T-helper 17 cell (primary cell): ENCODE results near the gene TMC5. TPM values are rescaled to one million over a fixed set of nuclear protein-coding genes. Genes with fewer than 3 reads are reported as not detected.
"Not testable (repeated sequence)": the region's sequence is repeated elsewhere in the genome, so short reads cannot be mapped to it uniquely, and the experiment has no call there.

Experiments used
- ATAC-seq: fragments of 150-1000 bp; cut with Tn5 transposase; 2 replicates; pipeline ENCODE4 v1.10.0; 2021; ENCODE audit warnings: mild to moderate bottlenecking, moderate library complexity
- DNase-seq, 3 donors: peaks; one replicate each; pipeline versions ENCODE4 v3.0.0 to v3.0.0-alpha.2; 2020 to 2021
- H3K9me3 ChIP-seq: one replicate; pipeline ENCODE4 v1.7.0; 2013; ENCODE audit warnings: low read length, mild to moderate bottlenecking; ENCODE audit not compliant: control insufficient read depth, poor library complexity, severe bottlenecking
- H3K27ac Mint-ChIP-seq: one replicate; pipeline ENCODE4 v1.8.0; 2022; ENCODE audit warnings: mild to moderate bottlenecking, moderate library complexity, mixed read lengths
- H3K27me3 Mint-ChIP-seq: one replicate; pipeline ENCODE4 v1.8.0; 2022; ENCODE audit warnings: mixed read lengths
- H3K36me3 Mint-ChIP-seq: one replicate; pipeline ENCODE4 v1.8.0; 2022; ENCODE audit warnings: low read depth, mixed read lengths
- H3K4me1 Mint-ChIP-seq: one replicate; pipeline ENCODE4 v1.8.0; 2022; ENCODE audit warnings: mild to moderate bottlenecking, mixed read lengths
- H3K4me3 Mint-ChIP-seq: one replicate; pipeline ENCODE4 v1.8.0; 2022; ENCODE audit warnings: mild to moderate bottlenecking, moderate library complexity, mixed read lengths
- total RNA-seq, 4 donors: library from RNA in 2 of 4; stranded (reverse) in 2 of 4; gene quantifications; one replicate each; pipeline ENCODE4 v1.2.3 and lab custom pipeline; 2022 to 2026

TMC5 gene
- under 1 TPM in 1 of 2 donors, not detected in 1; 0.22 TPM for total RNA-seq
- total RNA-seq (lab: John Stamatoyannopoulos, UW) = 0 to 0.08 reads per million in 2 donors

DNA sequence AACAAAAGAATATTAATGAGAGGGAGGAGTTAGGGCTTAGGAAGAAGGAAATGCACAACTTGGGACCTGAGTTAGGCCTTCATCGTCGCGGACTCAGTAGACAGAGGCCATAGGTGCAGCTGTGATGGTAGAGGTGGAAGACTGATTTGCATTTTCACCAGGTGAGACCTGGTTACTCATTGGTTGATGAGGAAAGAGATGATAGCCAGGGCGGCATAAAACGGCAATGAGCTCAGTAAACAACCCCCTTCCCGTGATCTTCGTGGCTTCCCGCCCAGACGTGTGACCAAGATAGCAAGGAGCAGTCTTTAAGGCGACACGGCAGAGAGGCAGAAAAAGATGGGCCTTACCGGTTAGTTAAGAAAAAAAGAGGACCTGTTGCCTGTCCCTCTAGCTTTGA, at the start of gene TMC5:
TSS of gene TMC5 (plus strand) at position 244 of the 400 bp plus-strand sequence. CDS start 22,156 bp downstream, outside the sequence.
- DNase-seq = no peak
- no peak within 1 kb of the TSS for H3K27ac Mint-ChIP-seq
- no peak within 1 kb of the TSS for H3K4me3 Mint-ChIP-seq

GRCh38 chr16:19372541-19372940, 45.1 kb upstream of the TMC5 start:
- H3K27me3 Mint-ChIP-seq = peaks cover 18% of the 10 kb centered on the region
- H3K36me3 Mint-ChIP-seq, H3K9me3 ChIP-seq, H3K27ac Mint-ChIP-seq, H3K4me1 Mint-ChIP-seq, ATAC-seq, DNase-seq, H3K4me3 Mint-ChIP-seq: not testable (repeated sequence)

More for the DNA sequence above, at the start of gene TMC5:
- Mint-ChIP-seq H3K4me1 (no peaks in the 10 kb centered on the region), H3K27me3 (peaks cover 17% of the 10 kb centered on the region), H3K36me3 (peaks cover 2% of the 10 kb centered on the region)
- ATAC-seq = no peak
- no peaks in the 10 kb centered on the region for H3K9me3 ChIP-seq

- DNase-seq (no peak), ATAC-seq (no peak)
- H3K27me3 Mint-ChIP-seq = peaks cover 17% of the 10 kb centered on the region
- H3K27ac Mint-ChIP-seq = no peak overlapping the region
- no peaks in the 10 kb centered on the region for H3K36me3 Mint-ChIP-seq
- H3K9me3 ChIP-seq = no peaks in the 10 kb centered on the region
- no peak overlapping the region for H3K4me3 Mint-ChIP-seq
- H3K4me1 Mint-ChIP-seq = peaks cover 2% of the 10 kb centered on the region
These were observed 43.3 kb upstream of the TMC5 start for GRCh38 chr16:19374402-19374801.

GRCh38 chr16:19375561-19376158, 42.0 kb upstream of the TMC5 start:
- Mint-ChIP-seq H3K27ac (no peak overlapping the region), H3K4me3 (no peak overlapping the region), H3K27me3 (peaks cover 6% of the 10 kb centered on the region), H3K4me1 (peaks cover 7% of the 10 kb centered on the region), H3K36me3 (no peaks in the 10 kb centered on the region)
- ATAC-seq (no peak), DNase-seq (no peak)
- no peaks in the 10 kb centered on the region for H3K9me3 ChIP-seq

- H3K27me3 Mint-ChIP-seq = peaks cover 22% of the 10 kb centered on the region
- H3K27ac Mint-ChIP-seq = no peak overlapping the region
- H3K4me1 Mint-ChIP-seq = peaks cover 10% of the 10 kb centered on the region
- no peak overlapping the region for H3K4me3 Mint-ChIP-seq
- no peak for DNase-seq
- no peaks in the 10 kb centered on the region for H3K36me3 Mint-ChIP-seq
- ATAC-seq = no peak
- H3K9me3 ChIP-seq = no peaks in the 10 kb centered on the region
These were observed 39.8 kb upstream of the TMC5 start for GRCh38 chr16:19377864-19378263.

- Mint-ChIP-seq H3K36me3 (no peaks in the 10 kb centered on the region), H3K4me3 (no peak overlapping the region), H3K27ac (no peak overlapping the region), H3K27me3 (peaks cover 27% of the 10 kb centered on the region), H3K4me1 (peaks cover 10% of the 10 kb centered on the region)
- ATAC-seq = no peak
- H3K9me3 ChIP-seq = no peaks in the 10 kb centered on the region
- no peak for DNase-seq
These were observed 39.2 kb upstream of the TMC5 start for GRCh38 chr16:19378511-19378910.

- Mint-ChIP-seq H3K4me3 (no peak overlapping the region), H3K27me3 (peaks cover 27% of the 10 kb centered on the region), H3K27ac (peak overlapping the region; percentile 51), H3K4me1 (peaks cover 10% of the 10 kb centered on the region), H3K36me3 (no peaks in the 10 kb centered on the region)
- ATAC-seq = no peak
- H3K9me3 ChIP-seq = no peaks in the 10 kb centered on the region
- no peak for DNase-seq
These were observed 37.8 kb upstream of the TMC5 start for GRCh38 chr16:19379838-19380237.

GRCh38 chr16:19380328-19380727, 37.4 kb upstream of the TMC5 start:
- DNase-seq = no peak
- Mint-ChIP-seq H3K27ac (peak overlapping the region; percentile 51), H3K27me3 (peaks cover 31% of the 10 kb centered on the region), H3K4me1 (peaks cover 10% of the 10 kb centered on the region), H3K36me3 (no peaks in the 10 kb centered on the region), H3K4me3 (peak overlapping the region; percentile 28)
- no peak for ATAC-seq
- H3K9me3 ChIP-seq = no peaks in the 10 kb centered on the region

DNA sequence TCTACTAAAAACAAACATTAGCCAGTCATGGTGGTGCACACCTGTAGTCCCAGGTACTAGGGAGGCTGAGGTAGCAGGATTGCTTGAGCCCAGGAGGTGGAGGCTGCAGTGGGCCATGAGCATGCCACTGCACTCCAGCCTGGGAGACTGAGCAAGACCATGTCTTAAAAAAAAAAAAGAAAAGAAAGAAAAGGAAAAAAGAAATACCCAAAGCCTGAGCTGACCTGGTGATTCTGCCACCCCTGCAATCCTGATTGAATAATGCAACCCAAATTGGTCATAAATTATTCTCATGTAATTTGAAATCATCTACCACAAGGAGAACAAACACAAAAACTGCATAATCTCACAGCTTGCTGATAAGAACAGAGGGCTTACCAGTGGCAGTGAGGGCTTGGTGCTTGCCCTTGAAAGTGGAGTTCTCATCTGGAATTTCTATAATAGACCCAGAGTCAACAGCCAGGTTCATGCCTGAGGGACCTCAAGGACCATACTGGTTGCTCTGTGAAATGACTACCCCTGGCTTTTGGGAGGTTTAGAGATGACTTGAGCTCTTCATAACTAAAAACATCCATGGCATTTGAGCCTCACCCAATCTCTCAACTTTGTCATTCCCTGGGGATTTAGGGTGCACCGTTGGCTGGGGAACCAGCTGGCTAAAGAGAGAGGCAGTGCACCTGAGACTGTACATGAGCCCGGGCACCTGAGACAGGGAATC, 35.4 kb upstream of the TMC5 start:
- H3K9me3 ChIP-seq = no peaks in the 10 kb centered on the region
- H3K27ac Mint-ChIP-seq = no peak overlapping the region

GRCh38 chr16:19382887-19383816, 34.5 kb upstream of the TMC5 start:
- DNase-seq (no peak), ATAC-seq (no peak)
- Mint-ChIP-seq H3K27me3 (peaks cover 33% of the 10 kb centered on the region), H3K36me3 (no peaks in the 10 kb centered on the region), H3K4me3 (peak overlapping the region; percentile 31), H3K4me1 (peaks cover 8% of the 10 kb centered on the region), H3K27ac (peak overlapping the region; percentile 27)
- no peaks in the 10 kb centered on the region for H3K9me3 ChIP-seq

More for the DNA sequence above, 35.4 kb upstream of the TMC5 start:
- no peak overlapping the region for H3K4me3 Mint-ChIP-seq
- no peak for ATAC-seq
- DNase-seq = no peak
- no peaks in the 10 kb centered on the region for H3K36me3 Mint-ChIP-seq
- H3K4me1 Mint-ChIP-seq = peaks cover 8% of the 10 kb centered on the region
- H3K27me3 Mint-ChIP-seq = peaks cover 28% of the 10 kb centered on the region

- Mint-ChIP-seq H3K36me3 (no peaks in the 10 kb centered on the region), H3K4me3 (no peak overlapping the region), H3K4me1 (peaks cover 8% of the 10 kb centered on the region), H3K27me3 (peaks cover 33% of the 10 kb centered on the region), H3K27ac (no peak overlapping the region)
- no peaks in the 10 kb centered on the region for H3K9me3 ChIP-seq
- DNase-seq (no peak), ATAC-seq (no peak)
These were observed 33.0 kb upstream of the TMC5 start for GRCh38 chr16:19384656-19385055.

GRCh38 chr16:19386525-19386924, 31.2 kb upstream of the TMC5 start:
- Mint-ChIP-seq H3K4me1 (peaks cover 3% of the 10 kb centered on the region), H3K27me3 (peaks cover 36% of the 10 kb centered on the region)
- no peak for ATAC-seq

DNA sequence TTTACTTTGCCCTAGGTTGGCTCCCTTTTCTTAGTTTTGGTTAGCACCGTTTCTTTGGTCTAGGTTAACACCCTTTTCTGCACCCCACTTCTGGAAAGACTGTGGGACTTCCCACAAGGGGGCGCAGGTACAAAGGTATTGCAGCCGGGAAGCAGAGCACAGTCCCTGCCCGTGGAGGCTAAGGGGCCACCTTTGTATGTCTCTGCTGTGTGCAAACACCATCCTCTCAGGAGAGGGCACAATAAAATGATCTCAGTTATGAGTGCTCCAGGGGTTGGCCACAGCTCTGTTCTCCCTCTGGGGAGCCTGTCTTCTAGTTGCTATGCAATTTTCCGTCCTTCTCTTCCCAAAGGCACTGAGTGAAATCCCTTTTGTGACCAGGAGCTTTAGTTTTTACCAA, 28.4 kb upstream of the TMC5 start:
- DNase-seq (peak in 1 of 3 donors; percentile 6), ATAC-seq (no peak)
- no peak overlapping the region for H3K4me3 Mint-ChIP-seq
- H3K27me3 Mint-ChIP-seq = peaks cover 31% of the 10 kb centered on the region
- H3K36me3 Mint-ChIP-seq = no peaks in the 10 kb centered on the region
- no peaks in the 10 kb centered on the region for H3K9me3 ChIP-seq
- H3K4me1 Mint-ChIP-seq = no peaks in the 10 kb centered on the region
- H3K27ac Mint-ChIP-seq = no peak overlapping the region

More at GRCh38 chr16:19386525-19386924, 31.2 kb upstream of the TMC5 start:
- H3K4me3 Mint-ChIP-seq = no peak overlapping the region
- no peaks in the 10 kb centered on the region for H3K36me3 Mint-ChIP-seq
- no peak for DNase-seq
- no peaks in the 10 kb centered on the region for H3K9me3 ChIP-seq
- H3K27ac Mint-ChIP-seq = no peak overlapping the region
